KMS-11 (cell line): ENCODE measurements around the gene GULP1.
"Not testable (repeated sequence)": the region's sequence is repeated elsewhere in the genome, so short reads cannot be mapped to it uniquely, and the experiment has no call there.

Experiments used
- H2AFZ ChIP-seq: fragments of 200-600 bp; sonication (generic); 2 replicates; pipeline ENCODE4 v1.6.1; 2016; ENCODE audit warnings: antibody characterized with exemption, mixed run types, low read depth
- H3K27ac ChIP-seq: fragments of 200-600 bp; sonication (generic); 2 replicates; pipeline ENCODE4 v1.6.1; 2016; ENCODE audit warnings: mild to moderate bottlenecking, mixed run types
- H3K27me3 ChIP-seq: fragments of 200-600 bp; sonication (generic); 2 replicates; pipeline ENCODE4 v1.6.1; 2017; ENCODE audit warnings: mild to moderate bottlenecking, low read depth, mixed run types, moderate library complexity; ENCODE audit not compliant: insufficient read depth
- H3K36me3 ChIP-seq: fragments of 200-600 bp; sonication (generic); 2 replicates; pipeline ENCODE4 v1.6.1; 2017; ENCODE audit warnings: mild to moderate bottlenecking, mixed run types; ENCODE audit not compliant: insufficient read depth
- H3K4me1 ChIP-seq: fragments of 200-600 bp; sonication (generic); 2 replicates; pipeline ENCODE4 v1.6.1; 2016; ENCODE audit warnings: mild to moderate bottlenecking, low read depth, mixed run types; ENCODE audit not compliant: poor library complexity, severe bottlenecking
- H3K4me2 ChIP-seq: fragments of 200-600 bp; sonication (generic); 2 replicates; pipeline ENCODE4 v1.7.0; 2016; ENCODE audit warnings: mild to moderate bottlenecking, mixed run types
- H3K4me3 ChIP-seq: fragments of 200-600 bp; sonication (generic); IDR thresholded peaks from 2 replicates; pipeline ENCODE4 v1.6.1; 2017; ENCODE audit warnings: low read depth, low read length, mixed read lengths; ENCODE audit not compliant: insufficient read depth
- H3K79me2 ChIP-seq: fragments of 200-600 bp; sonication (generic); 2 replicates; pipeline ENCODE4 v1.6.1; 2016; ENCODE audit warnings: low read depth, mixed run types; ENCODE audit not compliant: insufficient read depth
- H3K9ac ChIP-seq: fragments of 200-600 bp; sonication (generic); 2 replicates; pipeline ENCODE4 v1.6.1; 2016; ENCODE audit warnings: mild to moderate bottlenecking, mixed run types
- H4K20me1 ChIP-seq: fragments of 200-600 bp; sonication (generic); 2 replicates; pipeline ENCODE4 v1.6.1; 2016; ENCODE audit warnings: mild to moderate bottlenecking, mixed run types; ENCODE audit not compliant: insufficient read depth
- CTCF ChIP-seq: fragments of 200-600 bp; sonication (generic); conservative IDR thresholded peaks from 2 replicates; pipeline ENCODE4 v1.6.1; 2017; ENCODE audit warnings: low read depth, mild to moderate bottlenecking, antibody characterized with exemption, low read length, moderate library complexity, mixed read lengths

Gene GULP1

GRCh38 chr2:188459061-188459460, 167.4 kb downstream of the GULP1 start:
- no peaks in the 10 kb centered on the region for H3K27me3 ChIP-seq
- H3K9ac ChIP-seq = no peak overlapping the region
- H4K20me1 ChIP-seq = no peaks in the 10 kb centered on the region
- H3K36me3 ChIP-seq = no peaks in the 10 kb centered on the region
- no peaks in the 10 kb centered on the region for H3K4me1 ChIP-seq
- no peak overlapping the region for H3K27ac ChIP-seq
- no peak overlapping the region for H3K4me2 ChIP-seq
- H3K4me3 ChIP-seq = no peak overlapping the region
- no peak for TF ChIP-seq CTCF
- no peak overlapping the region for H2AFZ ChIP-seq
- no peaks in the 10 kb centered on the region for H3K79me2 ChIP-seq

- not testable (repeated sequence) for H3K27me3 ChIP-seq, H3K9ac ChIP-seq, H4K20me1 ChIP-seq, H3K4me2 ChIP-seq, H2AFZ ChIP-seq, H3K36me3 ChIP-seq, H3K79me2 ChIP-seq, H3K4me1 ChIP-seq, H3K4me3 ChIP-seq, H3K27ac ChIP-seq
These were observed 174.4 kb downstream of the GULP1 start for GRCh38 chr2:188466078-188466477.

DNA sequence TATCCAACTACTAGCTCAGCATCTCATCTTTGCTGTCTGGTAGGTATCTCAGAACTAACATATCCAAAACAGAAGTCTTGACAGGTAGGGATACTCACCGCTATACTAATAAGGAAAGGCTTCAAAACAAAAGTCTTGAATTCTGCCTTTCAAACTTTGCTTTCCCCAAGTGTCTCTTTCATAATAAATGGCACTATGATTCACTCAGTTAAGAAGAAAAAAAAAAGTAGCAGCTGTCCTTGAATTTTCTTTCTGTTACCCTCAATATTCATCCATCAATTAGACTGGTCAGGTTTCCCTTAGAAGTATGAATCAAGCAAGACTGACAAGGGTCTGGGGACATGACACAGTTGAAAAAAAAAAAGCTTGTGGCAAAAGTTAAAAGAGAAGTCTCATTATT, 175.1 kb downstream of the GULP1 start:
- no peak overlapping the region for H2AFZ ChIP-seq
- no peaks in the 10 kb centered on the region for H3K4me1 ChIP-seq
- H3K4me3 ChIP-seq = no peak overlapping the region
- no peak overlapping the region for H3K9ac ChIP-seq
- no peak for TF ChIP-seq CTCF
- H3K36me3 ChIP-seq = no peaks in the 10 kb centered on the region
- no peak overlapping the region for H3K27ac ChIP-seq
- H3K27me3 ChIP-seq = no peaks in the 10 kb centered on the region
- no peaks in the 10 kb centered on the region for H3K79me2 ChIP-seq
- H4K20me1 ChIP-seq = no peaks in the 10 kb centered on the region
- H3K4me2 ChIP-seq = no peak overlapping the region

DNA sequence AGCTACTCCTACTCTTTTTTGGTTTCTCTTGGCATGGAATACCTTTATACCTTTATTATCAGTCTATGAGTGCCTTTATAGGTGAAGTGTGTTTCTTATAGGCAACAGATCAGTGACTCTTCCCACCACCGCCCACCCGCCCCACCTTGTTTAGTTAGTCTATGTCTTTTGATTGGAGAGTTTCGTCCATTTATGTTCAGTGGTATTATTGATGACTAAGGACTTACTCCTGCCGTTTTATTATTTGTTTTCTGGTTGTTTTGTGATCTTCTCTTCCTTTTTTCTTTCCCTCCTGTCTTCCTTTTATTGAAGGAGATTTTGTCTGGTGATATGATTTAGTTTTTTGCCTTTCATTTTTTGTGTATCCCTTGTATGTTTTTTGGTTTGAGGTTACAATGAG, 179.5 kb downstream of the GULP1 start:
- Histone ChIP-seq H3K27me3 (no peaks in the 10 kb centered on the region), H3K27ac (no peak overlapping the region), H3K9ac (no peak overlapping the region), H3K4me3 (no peak overlapping the region), H4K20me1 (no peaks in the 10 kb centered on the region), H3K79me2 (no peaks in the 10 kb centered on the region), H3K4me1 (no peaks in the 10 kb centered on the region), H2AFZ (no peak overlapping the region), H3K36me3 (no peaks in the 10 kb centered on the region), H3K4me2 (no peak overlapping the region)
- no peak for TF ChIP-seq CTCF

DNA sequence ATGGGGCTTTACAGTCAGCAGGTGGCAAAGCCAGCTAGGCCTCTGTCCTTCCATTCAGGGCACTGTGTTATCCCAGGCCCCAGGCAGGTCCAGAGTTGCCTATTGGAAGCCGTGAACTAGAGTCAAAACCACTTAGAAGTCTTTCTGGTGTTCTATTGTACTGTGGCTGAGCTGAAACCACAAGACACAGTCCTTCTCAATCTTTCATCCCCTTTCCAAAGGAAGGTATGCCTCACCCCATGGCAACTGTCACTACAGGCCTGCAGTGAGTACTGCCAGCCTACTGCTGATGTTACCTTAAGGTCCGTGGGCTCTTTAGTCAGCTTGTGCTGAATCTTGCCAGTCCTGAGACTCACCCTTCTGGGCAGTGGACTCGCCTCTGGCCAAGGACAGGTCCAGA, 181.6 kb downstream of the GULP1 start:
- H3K27me3 ChIP-seq = no peaks in the 10 kb centered on the region
- H3K9ac ChIP-seq = no peak overlapping the region
- no peak for TF ChIP-seq CTCF
- H2AFZ ChIP-seq = no peak overlapping the region
- H3K4me1 ChIP-seq = no peaks in the 10 kb centered on the region
- H4K20me1 ChIP-seq = no peaks in the 10 kb centered on the region
- no peaks in the 10 kb centered on the region for H3K79me2 ChIP-seq
- no peak overlapping the region for H3K4me3 ChIP-seq
- no peak overlapping the region for H3K27ac ChIP-seq
- no peak overlapping the region for H3K4me2 ChIP-seq
- H3K36me3 ChIP-seq = no peaks in the 10 kb centered on the region
